ENCODE results near the gene PLEKHA6.

The PLEKHA6 gene

DNA sequence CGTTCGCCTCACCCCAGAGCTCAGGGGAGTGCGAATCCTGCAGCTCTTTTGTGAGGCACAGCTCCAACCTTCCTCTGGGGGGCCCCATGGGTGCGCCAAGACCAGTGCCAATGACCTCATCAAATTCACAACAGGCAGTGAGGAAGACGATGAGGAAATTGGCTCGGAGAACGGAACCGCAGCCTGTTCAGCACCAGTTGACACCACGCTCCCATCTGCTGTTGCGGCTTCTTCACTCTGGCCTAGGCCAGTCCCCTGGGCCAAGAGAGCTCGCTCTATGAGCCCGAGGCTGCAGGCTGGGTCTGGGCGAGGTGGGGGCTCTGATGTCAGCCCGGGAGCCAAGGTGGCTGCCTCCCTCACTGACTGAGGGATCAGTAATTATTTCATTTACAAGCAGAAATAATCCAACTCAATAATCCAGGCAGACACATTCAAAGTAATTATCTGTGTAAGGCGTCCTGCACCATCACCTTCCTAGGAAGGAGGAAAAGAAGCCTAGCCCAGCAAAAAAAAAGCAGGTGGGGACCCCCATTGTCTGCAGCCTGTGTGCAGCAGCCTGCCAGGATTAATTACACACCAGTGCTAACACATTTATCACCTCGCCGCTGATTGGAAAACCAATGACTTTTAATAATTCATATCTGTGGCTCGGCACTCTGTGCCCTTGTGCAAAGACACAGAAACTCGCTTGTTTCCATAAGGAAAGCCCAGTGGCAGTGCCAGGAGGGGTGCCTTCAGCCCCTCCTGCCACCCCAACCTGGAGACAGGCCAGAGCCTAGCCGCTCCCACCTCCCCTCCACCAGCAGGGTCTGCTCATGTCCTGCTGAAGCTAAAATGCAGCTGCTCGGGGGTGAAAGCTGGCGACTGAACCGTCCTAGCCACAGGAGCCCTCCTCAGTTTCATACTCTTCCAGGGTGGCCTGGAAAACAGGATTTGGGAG, 1.9 kb downstream of the PLEKHA6 start:
- no peak for DNase-seq (ENCODE audit: low read depth)

DNA sequence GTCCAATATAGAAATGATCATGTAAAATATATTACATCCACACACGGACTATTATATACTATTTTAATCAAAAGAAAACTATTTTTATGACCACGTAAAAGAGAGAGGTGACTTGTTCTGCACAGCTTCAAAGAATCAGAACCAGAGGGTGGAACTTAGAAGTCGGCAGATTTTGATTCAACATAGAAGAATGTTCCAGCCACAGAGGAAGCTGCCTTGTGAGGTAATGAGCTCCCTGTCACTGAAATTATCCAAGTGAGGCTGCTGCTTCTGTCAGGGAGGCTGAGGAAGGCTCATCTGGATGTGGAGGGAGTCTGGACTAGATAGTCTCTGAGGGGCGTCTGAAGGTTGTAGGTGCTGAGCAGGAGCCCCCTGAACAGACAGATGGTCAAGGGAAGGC, 2.7 kb downstream of the PLEKHA6 start:
- no peak for DNase-seq (ENCODE audit: low read depth)

DNA sequence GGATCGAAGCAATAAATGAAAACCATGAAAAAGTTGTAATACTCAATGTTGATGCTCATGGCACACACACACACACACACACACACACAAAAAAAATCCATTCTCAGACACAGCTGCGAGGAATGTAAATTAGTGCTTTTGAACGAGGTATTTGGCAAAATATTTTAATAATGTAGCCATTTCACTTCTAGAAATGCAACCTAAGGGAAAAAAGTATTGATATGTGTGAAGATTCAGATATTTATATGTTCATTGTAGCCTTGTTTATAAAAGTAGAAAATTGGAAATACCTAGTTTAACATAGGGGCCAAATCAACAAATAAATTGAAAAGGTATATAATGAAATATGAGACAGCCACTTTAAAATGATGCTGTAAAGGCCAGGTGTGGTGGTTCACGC, 3.8 kb downstream of the PLEKHA6 start:
- no peak for DNase-seq (ENCODE audit: low read depth)

DNA sequence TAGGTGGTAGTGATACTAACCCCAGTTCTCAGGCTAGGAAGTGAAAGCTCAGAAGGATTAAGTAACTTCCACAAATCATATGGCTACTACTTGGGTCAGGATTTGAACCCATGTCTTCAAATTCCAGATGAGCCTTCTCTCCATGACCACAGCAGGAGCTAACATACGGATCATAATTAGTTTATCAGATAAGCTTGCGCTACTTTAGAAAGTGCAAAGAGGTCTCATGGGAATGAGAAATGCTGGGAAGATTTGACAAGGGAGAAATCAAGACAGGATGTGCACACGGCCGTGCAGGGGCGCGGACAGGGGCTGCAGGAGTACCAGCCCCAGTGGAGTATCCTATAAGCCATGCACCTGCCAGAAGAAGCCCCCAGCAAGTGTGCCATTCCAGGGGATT, 5.2 kb downstream of the PLEKHA6 start:
- no peak for DNase-seq (ENCODE audit: low read depth)

DNA sequence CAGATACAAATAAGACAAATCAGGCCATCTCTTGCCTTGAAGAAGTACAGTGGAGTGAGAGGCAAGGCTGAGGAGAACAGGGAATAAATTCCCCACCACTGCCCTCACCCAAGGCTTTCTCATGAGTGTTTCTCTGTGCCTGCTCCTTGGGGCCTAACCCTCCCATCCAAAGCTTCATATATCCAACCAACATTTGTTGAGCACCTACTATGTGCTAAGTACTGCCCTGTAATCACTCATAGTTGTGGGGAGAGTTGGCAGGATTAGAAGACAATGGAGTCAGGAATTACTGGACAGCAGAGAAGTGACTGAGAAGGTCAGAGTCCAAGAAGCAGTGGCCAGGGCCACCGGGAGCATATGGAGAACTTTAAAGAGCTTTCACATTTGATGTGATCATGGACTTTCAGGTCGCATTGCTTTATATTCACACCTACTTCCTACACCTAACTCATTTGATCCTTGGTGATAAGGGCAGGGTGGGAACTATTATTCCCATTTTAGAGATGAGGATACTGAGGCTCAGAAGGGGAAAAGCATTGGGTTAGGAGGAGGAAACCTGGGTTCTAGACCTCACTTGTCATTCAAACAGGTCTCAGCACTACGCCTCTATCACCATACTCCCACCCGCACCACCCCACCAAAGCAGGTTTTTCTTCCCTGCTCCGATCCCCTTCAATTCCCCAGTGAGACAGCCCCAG, 6.4 kb downstream of the PLEKHA6 start:
- DNase-seq (ENCODE audit: low read depth), result no peak

DNA sequence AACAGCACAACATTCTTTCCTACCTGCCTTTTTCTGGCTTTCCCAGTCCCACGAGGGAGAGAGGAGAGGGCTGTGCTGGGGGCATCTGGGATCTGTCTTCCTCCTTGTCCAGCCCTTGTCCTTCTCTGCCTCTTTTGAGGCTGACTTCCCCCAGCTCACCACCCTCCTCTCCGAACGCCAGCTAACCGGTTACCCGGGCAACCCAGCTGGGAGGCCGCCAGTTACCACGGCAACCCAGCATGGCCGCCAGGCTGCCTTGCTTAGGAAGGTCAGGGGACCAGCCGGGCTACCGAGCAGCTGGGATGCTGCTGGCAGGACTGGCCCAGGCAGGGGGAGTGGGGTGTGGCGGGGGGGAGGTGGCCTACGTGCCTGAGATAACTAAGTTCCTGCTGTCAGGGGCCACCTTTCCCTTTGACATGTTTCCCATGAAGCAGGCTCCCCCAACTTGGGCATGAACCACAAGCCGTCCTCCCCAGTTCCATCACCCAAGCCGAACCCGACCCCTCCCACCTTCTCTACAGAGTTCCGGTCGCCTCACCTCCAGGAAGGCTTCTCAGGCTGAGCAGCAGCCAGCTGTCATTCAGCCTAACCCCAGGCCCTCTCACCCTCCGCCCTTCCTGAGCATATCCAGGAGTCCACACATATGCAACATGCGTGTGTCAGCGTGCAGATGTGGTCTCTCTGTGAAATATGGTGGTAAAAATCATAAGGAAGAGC, 8.7 kb downstream of the PLEKHA6 start:
- no peak for DNase-seq (ENCODE audit: low read depth)

DNA sequence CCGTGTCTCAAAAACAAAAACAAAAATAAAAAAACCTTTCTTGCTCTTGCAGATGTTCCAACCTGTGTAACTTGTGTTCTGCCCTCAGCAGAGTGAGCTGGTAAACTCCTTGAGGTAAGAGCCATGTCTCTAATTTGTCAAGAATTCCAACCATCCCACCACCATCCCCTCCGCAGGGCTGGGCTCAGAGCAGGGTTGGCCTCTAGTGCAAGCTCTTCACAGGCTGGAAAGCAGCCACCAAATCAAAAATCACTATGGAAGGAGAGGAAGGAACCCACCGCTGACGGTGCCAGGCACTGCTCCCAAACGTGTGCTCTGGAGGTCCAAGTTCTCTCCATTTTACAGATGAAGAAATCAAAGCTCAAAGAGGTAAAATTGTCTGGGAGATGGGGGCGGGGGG, 9.4 kb downstream of the PLEKHA6 start:
- DNase-seq (ENCODE audit: low read depth), result no peak

DNA sequence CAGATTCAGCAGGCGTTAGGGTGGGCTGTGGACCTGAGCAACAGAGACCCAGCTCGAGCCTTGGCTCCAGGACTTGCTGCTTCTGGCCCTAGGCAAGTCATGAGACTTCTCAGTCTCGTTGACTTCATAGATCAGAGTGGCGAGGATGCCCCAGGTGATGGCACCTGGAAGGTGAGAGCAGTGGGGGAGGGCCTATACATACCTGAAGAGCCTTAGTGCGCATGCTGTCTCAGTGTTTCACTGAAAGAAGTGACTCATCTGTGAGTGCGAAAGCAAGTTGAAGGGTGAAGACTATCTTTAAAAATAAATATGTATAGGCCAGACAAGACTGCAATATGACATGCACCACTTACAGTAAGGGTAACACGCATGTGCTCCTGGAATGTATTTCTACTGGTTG, 10.1 kb downstream of the PLEKHA6 start:
- no peak for DNase-seq (ENCODE audit: low read depth)

DNA sequence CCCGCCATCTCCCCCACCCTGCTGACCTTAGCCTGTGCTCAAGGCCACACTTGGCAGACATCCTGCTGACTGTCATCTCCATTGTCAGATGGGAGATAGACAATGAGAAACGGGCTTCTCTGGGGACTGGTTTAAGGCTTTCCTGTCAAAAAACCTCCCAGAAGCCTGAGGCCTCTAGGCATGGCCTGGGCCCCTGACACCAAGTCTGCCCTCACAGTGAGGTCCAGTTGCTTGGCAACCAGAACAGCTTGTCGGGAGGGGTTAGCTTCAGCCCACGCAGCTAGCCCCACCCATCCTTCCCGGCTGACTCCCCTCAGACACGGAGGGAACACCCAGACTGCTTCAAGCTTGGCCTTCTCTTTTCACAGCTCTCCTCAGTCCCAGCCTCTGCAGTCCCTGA, 11.0 kb downstream of the PLEKHA6 start:
- DNase-seq (ENCODE audit: low read depth), result no peak

DNA sequence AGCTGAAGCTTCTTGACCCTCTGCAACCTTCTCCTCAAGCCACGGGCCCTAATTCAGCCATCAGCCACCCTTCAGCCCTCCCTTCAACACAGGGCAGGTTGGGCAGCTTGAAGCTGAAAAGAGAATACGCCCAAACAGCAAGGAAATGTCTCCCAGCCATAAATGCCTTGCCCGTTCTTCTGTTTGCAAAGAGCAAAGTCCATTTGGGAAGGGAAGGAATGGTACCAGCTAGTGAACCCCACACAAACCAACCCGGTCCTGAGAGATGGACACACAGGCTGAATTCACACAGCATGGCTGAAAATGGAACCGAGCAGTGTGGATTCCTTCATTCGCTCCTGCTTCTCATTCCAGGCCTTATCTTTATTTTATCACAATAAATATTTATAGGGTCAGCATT, 11.5 kb downstream of the PLEKHA6 start:
- DNase-seq (ENCODE audit: low read depth), result no peak

DNA sequence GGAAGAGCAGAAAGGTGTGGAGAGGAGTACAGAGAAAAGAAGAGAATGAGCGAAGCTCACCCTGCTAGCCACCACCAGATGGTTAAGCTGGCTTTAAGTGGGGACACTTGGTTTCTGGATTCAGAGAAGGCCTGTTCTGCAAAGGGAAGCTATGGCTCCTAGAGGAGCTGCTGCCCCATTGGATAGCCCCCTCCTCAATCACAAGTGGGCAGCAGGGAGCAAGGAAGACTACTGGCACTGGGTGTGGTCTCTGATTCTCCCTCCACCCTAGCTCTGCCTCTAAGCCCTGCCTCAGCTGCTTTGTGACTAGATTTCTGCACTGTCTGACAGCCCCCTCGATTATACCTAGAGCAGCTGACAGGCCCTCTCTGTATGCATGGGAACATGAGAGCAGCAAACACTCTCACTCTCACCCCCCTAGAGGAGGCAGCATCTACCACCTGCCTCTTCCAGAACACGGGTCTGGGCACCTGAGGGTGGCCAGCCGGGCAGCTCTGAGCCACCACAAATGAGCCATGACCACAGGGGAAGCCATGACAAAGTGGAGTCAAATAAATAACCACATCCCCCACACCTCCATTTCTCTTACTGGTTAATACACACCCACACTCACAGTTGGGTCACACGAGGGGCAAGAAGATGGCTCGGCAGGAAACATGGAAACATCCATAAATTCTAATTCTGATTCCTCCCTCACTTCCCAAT, 13.6 kb downstream of the PLEKHA6 start:
- DNase-seq (ENCODE audit: low read depth), result no peak

DNA sequence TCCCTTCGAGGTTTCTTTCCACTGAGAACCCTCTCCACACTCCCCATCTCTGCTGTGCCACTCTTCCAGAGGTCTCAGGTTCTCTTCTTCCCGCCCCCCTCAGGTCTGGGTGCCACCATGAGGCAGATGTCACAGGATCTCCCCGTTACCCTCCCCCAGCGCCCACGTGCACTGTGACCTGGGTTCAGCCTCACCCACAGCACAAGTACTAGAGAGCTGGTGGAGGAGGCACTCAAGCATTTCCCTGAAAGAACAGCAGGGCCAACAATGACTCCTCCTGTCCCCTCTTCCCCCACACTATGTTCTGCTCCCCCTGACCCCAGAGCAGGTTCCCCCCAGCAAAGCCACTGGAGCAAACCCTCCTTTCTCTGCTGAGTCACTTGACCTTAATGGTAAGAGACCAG, 14.3 kb downstream of the PLEKHA6 start:
- no peak for DNase-seq (ENCODE audit: low read depth)

DNA sequence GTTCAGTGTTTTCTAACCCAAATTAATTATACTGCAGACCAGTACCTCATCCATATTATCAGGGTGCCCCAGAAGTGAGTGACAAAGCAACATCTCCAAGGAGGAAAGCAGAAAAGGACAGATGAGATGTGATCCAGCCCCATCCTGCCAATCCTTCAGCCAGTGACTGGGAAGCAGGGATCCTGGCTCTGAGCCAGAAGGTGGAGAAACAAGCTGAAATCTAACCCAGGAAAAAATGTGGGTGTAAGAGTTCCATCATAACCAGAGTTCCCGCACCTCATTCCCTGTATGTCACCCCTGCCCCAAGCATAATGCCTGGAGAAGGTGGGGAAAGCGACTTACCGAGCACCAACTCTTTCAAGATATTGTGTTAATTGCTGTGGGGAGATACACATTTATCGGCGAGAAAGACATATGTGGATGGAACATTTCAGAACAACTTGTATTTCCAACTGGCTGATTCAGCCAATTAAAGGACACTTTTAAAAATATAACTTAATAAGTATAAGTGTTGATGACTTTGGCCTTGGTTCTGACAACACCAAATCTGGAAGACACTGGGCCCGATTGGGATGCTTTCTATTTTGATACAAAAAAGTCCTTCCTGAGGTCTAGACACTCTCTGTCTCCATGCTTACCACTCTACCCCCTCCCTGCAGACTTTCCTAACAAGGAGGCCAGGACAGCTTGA, 14.9 kb downstream of the PLEKHA6 start:
- DNase-seq (ENCODE audit: low read depth), result no peak

DNA sequence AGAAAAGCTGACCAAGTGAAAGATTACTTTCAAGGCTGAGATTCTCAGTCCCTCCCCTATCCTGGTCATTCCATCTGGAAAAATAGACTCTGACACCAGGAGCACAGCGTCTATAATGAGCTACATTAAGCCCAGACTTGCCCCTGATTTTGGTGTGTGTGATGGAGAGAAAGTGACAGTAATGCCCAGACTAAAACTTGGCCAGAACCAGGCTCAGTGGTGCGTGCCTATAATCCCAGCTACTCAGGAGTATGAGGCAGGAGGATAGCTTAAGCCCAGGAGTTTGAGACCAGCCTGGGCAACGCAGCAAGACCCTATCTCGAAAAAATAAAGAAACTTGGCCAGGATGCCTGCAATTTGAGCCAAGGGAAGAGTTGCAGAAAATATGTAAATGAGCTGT, 15.9 kb downstream of the PLEKHA6 start:
- no peak for DNase-seq (ENCODE audit: low read depth)

DNA sequence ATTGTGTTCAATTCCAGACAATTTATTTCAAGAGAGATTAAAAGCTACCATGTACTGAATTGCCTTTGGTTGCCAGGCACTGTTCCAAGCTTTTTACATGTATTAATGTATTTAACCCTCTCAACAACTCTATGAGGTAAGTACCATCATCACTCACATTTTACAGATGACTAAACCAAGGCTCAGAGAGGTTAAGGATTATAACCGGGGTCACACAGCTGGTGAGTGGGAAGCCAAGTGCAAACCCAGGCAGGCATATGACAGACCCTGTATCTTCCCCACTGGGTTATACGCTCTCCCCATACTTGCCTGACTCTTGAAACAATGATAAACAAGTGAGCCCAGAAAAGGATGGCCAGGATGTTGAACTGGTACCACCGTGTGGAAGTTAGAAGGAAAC, 16.5 kb downstream of the PLEKHA6 start:
- DNase-seq (ENCODE audit: low read depth), result no peak

DNA sequence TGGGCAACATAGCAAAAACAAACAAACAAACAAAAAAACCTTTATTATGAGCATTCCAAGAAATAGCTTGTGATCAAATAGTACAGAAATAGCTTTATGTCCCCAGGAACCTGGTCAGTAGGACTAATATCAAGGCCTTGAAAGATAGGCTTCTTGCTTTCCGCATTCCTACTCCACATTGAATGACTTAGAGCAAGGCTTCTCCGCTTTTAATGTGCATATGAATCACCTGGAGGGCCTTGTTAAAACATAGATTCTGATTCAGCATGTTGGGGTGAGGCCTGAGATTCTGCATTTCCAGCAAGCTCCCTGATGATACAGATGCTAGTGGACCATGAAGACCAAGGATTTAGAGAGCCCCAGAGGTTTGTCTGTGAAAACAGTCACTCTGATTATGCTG, 17.4 kb downstream of the PLEKHA6 start:
- no peak for DNase-seq (ENCODE audit: low read depth)

DNA sequence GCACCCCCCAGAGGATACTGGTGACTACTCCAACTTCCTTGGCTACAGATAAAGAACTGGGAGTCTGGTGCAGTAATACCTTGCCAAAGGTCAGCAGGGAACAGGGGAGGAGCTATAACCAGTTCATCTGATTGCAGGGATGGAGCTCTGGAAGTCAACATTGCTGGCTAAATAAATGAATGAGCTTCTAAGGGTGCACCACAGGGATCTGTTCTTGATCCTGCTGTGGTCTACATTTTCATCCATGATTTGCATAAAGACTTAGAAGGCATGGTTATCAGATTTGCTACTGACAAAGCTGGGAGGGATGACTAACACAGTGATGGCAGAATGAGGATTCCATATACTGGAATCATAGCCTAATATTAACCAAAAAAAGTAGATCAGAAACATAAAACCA, 18.3 kb downstream of the PLEKHA6 start:
- DNase-seq (ENCODE audit: low read depth), result no peak

DNA sequence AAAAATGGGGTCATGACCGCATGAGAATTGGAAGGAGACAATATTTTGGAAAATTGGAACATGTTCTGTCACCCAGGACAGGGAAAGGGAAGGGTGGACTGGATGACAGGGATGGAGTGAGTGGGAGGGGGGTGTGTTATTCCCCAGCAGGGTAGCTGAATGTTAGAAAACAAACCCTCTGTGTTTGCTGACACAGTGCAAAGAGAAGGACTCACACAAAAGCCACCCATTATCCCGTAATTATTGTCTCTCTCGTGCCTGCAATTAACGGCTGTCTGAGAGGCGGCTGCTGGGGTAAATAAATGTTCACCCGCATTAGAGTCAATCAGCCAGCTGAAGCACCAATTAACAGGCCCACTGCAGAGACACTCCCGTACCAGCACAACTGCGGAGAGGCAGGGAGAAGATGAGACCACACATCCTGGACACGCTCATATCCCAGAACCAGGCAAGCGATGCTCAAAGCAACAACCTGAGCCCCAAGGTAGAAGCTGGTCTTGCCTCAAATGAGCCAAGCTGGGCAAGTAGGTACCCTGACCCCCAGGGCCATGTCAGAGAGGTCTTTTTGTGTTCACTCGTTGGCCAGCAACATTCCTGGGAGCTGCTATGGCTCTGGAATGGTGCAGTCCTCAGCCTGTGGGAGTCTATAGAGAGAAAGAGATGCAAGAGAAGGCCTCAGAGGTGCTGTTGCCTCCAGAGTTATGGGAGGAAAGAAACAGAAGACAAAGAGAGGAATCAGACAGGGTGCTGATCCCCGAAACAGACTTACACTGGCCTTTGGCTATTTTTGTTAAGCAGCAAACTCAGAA, 19.4 kb downstream of the PLEKHA6 start:
- DNase-seq (ENCODE audit: low read depth), result no peak

DNA sequence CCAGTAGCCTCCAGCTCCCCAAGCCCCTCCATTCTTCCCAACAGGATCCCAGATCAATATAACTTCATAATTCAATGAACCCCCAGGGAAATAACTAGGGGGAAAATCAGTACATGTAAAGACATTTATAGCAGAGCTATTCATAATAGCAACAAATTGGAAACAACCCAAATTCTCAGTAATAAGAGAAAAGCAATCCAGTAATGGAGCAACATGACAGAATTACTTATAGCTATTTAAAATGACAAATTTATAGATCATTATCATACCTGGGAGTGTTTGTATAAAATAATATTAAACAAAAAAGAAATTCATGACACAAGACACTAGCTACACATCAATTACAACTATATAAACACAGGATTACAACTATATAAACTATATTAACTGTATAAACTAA, 20.2 kb downstream of the PLEKHA6 start:
- no peak for DNase-seq (ENCODE audit: low read depth)

DNA sequence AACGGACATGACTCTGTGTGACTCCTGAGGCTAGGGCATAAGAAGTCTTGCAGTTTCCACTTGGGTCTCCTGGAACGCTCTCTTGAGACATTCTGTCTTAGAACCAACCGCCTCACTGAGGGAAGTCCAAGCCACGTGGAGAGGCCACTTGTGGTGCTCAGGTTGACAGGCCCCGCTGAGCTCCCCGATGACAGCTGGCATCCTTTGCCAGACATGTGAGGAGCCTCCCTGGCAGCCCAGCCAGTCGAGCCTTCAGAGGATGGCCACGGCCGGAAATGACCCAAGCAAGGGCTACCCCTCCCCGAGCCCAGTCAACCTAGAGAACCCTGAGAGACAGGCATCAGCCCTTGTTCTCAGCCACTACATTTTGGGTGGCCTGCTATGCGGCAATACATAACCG, 20.7 kb downstream of the PLEKHA6 start:
- DNase-seq (ENCODE audit: low read depth), result no peak

DNA sequence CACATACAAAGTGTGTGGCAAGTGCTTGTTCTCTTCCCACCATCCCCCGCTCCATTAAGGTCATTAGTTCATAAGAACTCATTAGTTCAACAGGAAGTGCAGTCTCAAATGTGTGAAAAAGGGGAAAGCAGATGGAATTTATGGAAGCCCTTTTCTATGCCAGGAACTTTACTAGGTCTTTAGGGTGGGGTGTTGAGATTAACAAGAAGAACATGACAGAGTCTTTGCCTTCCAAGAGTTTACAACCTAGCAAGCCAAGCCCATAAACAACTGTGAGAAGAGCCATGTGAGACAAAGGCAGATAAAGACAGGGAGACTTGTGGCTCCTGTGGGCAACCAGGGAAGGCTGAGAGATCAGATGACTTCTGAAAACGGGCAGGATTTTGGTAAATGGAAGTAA, 21.4 kb downstream of the PLEKHA6 start:
- DNase-seq (ENCODE audit: low read depth), result no peak
